Limb (tissue), 2 donors: ENCODE data around the gene FBXO44.
A peak's percentile ranks its signal among the peaks of the same experiment; 100 is the strongest.

Experiments
- DNase-seq, 2 donors: peaks; one replicate each; pipeline ENCODE4 v3.0.0-alpha.2; 2016; ENCODE audit errors: extremely low spot score in 2 of 2

FBXO44 gene

GRCh38 chr1:11639372-11639771 lies 15.3 kb upstream of the FBXO44 start:
- DNase-seq: no peak

- DNase-seq: no peak
These were observed 14.6 kb upstream of the FBXO44 start for GRCh38 chr1:11640101-11640500.

- DNase-seq: no peak
These were observed 13.7 kb upstream of the FBXO44 start for GRCh38 chr1:11640944-11641343.

- DNase-seq: no peak
These were observed 12.8 kb upstream of the FBXO44 start for GRCh38 chr1:11641776-11642305.

GRCh38 chr1:11642418-11643017 lies 12.2 kb upstream of the FBXO44 start:
- peak; percentile 69 to 81 for DNase-seq

- DNase-seq: no peak
These were observed 10.9 kb upstream of the FBXO44 start for GRCh38 chr1:11643782-11644181.

GRCh38 chr1:11645270-11645669 lies 9.4 kb upstream of the FBXO44 start:
- DNase-seq: no peak

GRCh38 chr1:11645670-11646265 lies 8.9 kb upstream of the FBXO44 start:
- DNase-seq: peak; percentile 63 to 88

- DNase-seq: no peak
These were observed 8.4 kb upstream of the FBXO44 start for GRCh38 chr1:11646317-11646716.

- DNase-seq: no peak
These were observed 7.3 kb upstream of the FBXO44 start for GRCh38 chr1:11647333-11647732.

GRCh38 chr1:11648039-11648438 lies 6.6 kb upstream of the FBXO44 start:
- DNase-seq: no peak

- no peak for DNase-seq
These were observed 5.9 kb upstream of the FBXO44 start for GRCh38 chr1:11648732-11649158.

GRCh38 chr1:11649237-11649623 lies 5.4 kb upstream of the FBXO44 start:
- no peak for DNase-seq

- no peak for DNase-seq
These were observed 4.9 kb upstream of the FBXO44 start for GRCh38 chr1:11649624-11650330.

- DNase-seq: peak in 1 of 2 donors; percentile 70
These were observed 4.2 kb upstream of the FBXO44 start for GRCh38 chr1:11650331-11650991.

- no peak for DNase-seq
These were observed 3.7 kb upstream of the FBXO44 start for GRCh38 chr1:11651017-11651416.

GRCh38 chr1:11652203-11652780 lies 2.4 kb upstream of the FBXO44 start:
- DNase-seq: no peak

- no peak for DNase-seq
These were observed 1.4 kb upstream of the FBXO44 start for GRCh38 chr1:11653101-11653860.

- no peak for DNase-seq
These were observed 878 bp upstream of the FBXO44 start for GRCh38 chr1:11653861-11654136.

GRCh38 chr1:11654939-11655808 lies 497 bp downstream of the FBXO44 start:
- no peak for DNase-seq
